ENCODE measurements around the gene MYO6.

MYO6 gene

GRCh38 chr6:75830959-75831885 is 82.2 kb downstream of the MYO6 start:
- no peak for DNase-seq

- DNase-seq, result no peak
Measured at GRCh38 chr6:75834447-75834846, 85.4 kb downstream of the MYO6 start.

GRCh38 chr6:75842191-75842590 is 93.2 kb downstream of the MYO6 start:
- DNase-seq, result no peak

- no peak for DNase-seq
Measured at GRCh38 chr6:75842732-75843131, 93.7 kb downstream of the MYO6 start.

- DNase-seq, result no peak
Measured at GRCh38 chr6:75843396-75843795, 94.4 kb downstream of the MYO6 start.

- no peak for DNase-seq
Measured at GRCh38 chr6:75848274-75848673, 99.2 kb downstream of the MYO6 start.

GRCh38 chr6:75849329-75850025 is 100.4 kb downstream of the MYO6 start:
- no peak for DNase-seq

- no peak for DNase-seq
Measured at GRCh38 chr6:75850026-75850833, 101.2 kb downstream of the MYO6 start.

- DNase-seq, result no peak
Measured at GRCh38 chr6:75852721-75853120, 103.7 kb downstream of the MYO6 start.

GRCh38 chr6:75853806-75854205 is 104.8 kb downstream of the MYO6 start:
- DNase-seq, result no peak

- peak; percentile 1 for DNase-seq
Measured at GRCh38 chr6:75855052-75855451, 106.0 kb downstream of the MYO6 start.

GRCh38 chr6:75856902-75857301 is 107.9 kb downstream of the MYO6 start:
- DNase-seq, result no peak

GRCh38 chr6:75863001-75863400 is 114.0 kb downstream of the MYO6 start:
- no peak for DNase-seq

GRCh38 chr6:75863784-75864183 is 114.7 kb downstream of the MYO6 start:
- DNase-seq, result no peak

- DNase-seq, result no peak
Measured at GRCh38 chr6:75864446-75864845, 115.4 kb downstream of the MYO6 start.

- DNase-seq, result no peak
Measured at GRCh38 chr6:75870389-75870788, 121.3 kb downstream of the MYO6 start.

- DNase-seq, result no peak
Measured at GRCh38 chr6:75874224-75874623, 125.2 kb downstream of the MYO6 start.

GRCh38 chr6:75876152-75876551 is 127.1 kb downstream of the MYO6 start:
- no peak for DNase-seq

- DNase-seq, result no peak
Measured at GRCh38 chr6:75880305-75880704, 131.3 kb downstream of the MYO6 start.

- DNase-seq, result no peak
Measured at GRCh38 chr6:75882734-75883133, 133.7 kb downstream of the MYO6 start.

- DNase-seq, result no peak
Measured at GRCh38 chr6:75884822-75885221, 135.8 kb downstream of the MYO6 start.

- DNase-seq, result no peak
Measured at GRCh38 chr6:75892384-75892783, 143.3 kb downstream of the MYO6 start.

GRCh38 chr6:75893058-75893775 is 144.2 kb downstream of the MYO6 start:
- no peak for DNase-seq
